GM19238 (cell line): ENCODE data around the gene TMEM132A.

Source experiments
- DNase-seq: peaks from one replicate; pipeline ENCODE4 v3.0.0; 2011; ENCODE audit warnings: low spot score; ENCODE audit not compliant: insufficient read length

The TMEM132A gene

DNA sequence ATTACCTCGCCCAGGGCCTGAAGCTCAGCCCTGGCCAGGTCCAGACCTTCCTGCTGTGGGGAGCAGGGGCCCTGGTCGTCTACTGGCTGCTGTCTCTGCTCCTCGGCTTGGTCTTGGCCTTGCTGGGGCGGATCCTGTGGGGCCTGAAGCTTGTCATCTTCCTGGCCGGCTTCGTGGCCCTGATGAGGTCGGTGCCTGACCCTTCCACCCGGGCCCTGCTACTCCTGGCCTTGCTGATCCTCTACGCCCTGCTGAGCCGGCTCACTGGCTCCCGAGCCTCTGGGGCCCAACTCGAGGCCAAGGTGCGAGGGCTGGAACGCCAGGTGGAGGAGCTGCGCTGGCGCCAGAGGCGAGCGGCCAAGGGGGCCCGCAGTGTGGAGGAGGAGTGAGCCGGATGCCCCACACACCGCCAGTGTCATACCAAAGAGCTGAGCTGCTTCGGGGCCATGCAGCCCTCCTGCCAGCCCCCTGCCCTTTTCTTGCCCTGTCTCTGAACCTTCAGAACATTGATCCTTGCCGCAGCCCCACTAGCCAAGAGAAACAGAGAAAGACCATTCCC lies 2.4 kb upstream of the TMEM132A start:
- no peak for DNase-seq

DNA sequence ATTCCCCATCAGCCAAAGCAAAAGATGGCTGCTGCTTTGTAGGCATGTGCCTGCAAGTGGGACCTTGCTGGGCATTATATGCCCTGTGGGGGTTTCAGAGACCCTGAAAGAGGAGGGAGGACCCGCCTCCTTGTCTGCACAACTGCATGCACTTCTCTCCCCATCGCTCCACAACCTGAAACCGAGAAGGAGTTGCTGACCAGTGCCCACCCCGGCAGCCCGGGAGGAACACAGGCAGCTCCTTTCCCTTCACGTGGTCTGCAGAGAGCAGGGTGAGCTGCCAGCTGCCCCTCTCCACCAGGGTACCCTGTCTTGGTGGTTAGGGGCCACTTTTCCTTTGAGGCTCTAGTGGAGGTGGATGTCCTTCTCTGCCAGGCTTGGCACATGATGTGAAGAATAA lies 1.4 kb upstream of the TMEM132A start:
- DNase-seq: no peak

DNA sequence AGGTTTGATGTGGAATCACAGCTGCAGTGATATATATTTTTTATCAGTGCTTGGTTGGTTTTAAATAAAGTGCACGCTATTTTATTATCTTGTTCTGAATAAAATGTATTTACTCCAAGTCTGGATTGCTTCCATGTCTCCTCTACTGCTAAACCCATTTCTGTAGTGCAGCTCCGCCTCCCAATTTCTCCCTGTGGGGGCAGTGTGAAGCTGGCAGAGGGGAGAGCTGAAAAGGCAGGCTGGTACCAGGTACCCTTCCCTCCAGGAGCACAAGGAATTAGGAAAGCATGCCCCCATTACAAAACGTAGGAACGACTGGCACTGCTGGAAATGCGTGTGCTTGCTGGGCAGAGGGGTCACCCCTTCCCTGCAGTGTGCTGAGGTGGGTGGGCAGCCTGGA lies 934 bp upstream of the TMEM132A start:
- DNase-seq: no peak

DNA sequence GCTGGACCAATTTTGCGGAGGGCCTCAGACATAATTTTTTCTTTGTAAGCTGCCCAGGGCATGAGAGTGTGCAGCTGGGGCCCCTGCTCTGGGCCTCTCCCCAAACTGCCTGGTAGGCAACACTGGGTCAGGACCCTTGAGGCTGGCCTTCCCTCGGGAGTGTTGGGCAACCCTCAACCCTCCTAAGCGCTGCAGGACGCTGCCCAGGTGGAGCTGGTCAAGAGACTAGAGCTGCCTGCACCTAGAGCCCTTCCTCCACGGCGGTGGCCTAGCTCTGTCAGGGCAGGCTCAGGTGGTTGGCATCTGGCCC lies 505 bp upstream of the TMEM132A start:
- DNase-seq: no peak

DNA sequence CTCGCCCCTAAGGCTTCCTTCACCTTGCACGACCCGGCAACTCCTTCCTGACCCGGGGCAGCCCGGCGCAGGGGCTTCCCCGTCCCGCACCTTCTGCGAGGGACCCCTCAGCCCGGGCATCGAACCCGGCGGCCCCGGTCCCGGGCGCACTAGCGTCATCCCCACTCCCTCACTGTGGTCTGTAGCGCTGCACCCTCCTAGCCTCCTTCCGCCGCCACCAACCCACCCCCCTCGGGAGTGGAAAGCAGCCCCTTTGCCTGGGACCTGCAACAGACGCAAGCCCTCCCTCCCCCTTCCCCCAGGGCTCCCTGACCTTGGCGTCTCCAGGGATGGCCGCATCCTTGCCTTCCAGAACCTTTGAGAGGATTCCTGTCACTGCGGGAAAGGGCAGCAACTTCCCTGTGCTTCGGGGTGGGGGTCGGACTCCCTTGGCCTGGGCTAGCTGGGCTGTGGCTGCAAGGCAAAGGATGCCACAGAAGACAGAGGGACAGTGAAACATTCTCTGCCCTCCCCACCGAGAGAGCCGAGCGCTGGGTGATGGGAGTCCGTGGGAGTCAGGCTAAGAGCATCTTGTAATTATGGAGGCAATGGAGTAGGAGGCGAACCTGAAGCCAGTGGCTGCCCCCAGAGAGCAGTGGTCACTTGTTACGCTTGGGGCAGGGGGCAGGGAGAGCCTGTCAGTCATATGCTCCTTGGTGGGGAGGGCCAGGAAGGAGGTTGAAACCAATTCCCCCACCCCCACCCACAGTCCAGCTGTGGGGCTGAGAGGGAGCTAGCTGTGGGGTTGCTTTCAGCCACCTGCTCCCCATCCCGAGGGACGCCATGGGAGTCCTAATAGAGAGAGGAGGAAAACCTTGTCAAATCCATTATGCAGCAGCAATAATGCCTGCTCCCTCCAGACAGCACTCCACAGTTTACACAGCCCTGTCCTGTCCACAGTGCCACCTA lies 920 bp downstream of the TMEM132A start:
- no peak for DNase-seq

DNA sequence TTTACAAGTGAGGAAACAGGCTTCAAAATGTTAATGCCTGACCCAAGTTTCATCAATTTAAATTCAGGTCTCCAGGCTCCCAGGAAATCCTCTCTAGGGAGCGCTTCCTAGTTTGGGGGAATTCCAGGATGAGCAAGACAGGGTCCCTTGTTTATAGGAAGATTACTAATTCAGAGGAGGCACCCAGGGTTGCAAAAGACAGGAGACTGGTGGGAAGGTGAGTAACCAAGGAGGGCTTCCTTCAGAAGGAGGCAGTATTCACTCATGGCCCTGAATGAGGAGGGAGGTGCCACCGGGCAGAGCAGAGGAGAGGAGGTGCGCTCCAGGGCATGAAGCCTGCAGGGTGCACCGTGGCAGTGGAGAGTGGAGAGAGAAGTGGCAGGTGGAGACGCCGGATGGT lies 1.6 kb downstream of the TMEM132A start:
- no peak for DNase-seq

DNA sequence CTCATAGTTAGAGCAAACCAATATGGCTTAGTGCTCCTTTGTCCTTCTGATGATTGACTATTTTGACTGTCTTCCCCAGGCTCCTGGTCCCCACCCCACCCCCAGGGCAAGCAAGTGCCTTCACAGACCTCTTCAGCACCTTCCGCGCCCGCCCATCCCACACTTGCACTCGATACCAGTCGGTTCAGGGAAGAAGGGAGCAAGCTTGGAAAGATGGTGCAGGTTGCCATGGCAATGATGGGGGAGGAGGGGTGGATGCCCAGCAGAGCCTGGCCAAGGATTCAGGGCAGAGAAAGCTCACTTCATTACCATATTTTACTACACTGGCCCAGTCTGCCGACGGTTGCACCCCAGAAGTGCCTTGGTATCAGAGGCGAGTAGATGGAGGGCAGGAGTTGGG lies 2.2 kb downstream of the TMEM132A start:
- DNase-seq: no peak

DNA sequence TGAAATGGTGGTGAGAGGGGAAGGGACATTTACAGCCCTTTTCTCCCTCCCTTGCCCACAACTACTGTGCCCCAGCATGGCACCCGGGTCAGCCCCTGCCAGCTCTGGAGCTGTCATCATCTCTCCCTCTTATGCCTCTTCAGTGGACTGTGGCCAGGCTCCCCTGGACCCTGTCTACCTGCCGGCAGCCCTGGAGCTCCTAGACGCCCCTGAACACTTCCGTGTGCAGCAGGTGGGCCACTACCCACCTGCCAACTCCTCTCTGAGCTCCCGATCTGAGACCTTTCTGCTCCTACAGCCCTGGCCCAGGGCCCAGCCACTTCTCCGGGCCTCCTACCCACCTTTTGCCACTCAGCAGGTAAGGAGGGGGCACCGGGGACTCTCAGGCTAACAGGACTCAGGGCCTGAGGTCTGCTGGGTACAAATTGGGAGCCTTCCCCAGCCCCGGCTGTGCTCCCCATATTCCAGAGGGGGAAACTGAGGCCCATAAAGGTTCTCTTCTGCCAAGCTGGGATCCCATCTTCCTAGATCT lies 2.9 kb downstream of the TMEM132A start:
- no peak for DNase-seq

DNA sequence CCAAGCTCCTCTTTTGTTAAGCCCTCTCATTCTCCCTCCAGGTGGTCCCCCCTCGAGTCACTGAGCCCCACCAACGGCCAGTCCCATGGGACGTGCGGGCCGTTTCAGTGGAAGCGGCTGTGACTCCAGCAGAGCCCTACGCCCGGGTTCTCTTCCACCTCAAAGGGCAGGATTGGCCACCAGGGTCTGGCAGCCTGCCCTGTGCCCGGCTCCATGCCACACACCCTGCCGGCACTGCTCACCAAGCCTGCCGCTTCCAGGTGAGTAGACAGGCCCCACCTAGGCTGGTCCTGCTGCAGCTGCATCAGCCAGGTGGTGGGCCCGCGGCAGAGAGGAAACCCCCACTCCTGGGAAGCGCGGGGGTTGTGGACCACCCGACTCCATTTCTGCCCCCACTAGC lies 3.3 kb downstream of the TMEM132A start:
- DNase-seq: no peak

DNA sequence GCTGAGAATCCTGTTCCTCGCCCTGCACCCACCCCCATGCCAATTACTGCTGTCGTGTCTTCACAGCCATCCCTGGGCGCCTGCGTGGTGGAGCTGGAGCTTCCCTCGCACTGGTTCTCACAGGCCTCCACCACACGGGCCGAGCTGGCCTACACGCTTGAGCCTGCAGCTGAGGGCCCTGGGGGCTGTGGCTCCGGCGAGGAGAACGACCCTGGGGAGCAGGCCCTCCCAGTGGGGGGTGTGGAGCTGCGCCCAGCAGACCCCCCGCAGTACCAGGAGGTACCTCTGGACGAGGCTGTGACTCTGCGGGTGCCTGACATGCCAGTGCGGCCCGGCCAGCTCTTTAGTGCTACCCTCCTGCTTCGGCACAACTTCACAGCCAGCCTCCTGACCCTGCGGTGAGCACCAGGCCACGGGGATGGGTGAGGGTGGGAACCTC lies 4.3 kb downstream of the TMEM132A start:
- no peak for DNase-seq

DNA sequence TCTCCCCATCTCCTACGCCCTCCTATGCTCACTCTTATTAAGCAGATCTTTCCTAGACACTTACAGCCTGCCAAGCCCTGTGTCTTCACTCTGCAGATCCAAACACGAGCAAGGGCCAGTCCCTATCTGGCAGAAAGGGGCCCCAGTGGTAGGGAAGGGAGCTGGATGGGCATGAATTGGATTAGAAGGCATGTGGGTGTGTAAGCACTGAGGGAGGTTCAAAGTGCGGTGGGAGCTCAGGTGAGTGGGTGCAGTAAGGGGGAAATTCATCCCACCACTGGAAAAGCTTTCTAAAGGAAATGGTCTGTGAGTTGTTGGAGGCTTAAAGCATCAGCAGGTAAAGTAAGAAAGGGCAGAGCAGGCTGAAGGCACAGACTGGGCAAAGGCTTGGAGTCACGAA lies 5.5 kb downstream of the TMEM132A start:
- no peak for DNase-seq

DNA sequence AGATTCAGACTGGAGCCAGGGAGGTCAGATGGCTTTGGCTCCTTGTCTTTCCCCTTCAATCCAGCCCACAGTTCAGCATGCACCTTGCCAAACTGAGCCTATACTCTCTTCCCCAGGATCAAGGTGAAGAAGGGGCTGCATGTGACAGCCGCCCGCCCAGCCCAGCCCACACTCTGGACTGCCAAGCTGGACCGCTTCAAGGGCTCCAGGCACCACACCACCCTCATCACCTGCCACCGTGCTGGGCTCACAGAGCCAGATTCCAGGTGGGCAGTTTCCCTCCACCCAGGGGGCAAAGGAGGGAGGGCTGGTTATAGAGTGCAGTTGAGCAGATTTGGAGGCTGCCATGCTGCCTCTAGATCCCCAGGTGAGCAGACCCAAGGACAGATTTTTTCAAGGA lies 6.1 kb downstream of the TMEM132A start:
- DNase-seq: no peak

DNA sequence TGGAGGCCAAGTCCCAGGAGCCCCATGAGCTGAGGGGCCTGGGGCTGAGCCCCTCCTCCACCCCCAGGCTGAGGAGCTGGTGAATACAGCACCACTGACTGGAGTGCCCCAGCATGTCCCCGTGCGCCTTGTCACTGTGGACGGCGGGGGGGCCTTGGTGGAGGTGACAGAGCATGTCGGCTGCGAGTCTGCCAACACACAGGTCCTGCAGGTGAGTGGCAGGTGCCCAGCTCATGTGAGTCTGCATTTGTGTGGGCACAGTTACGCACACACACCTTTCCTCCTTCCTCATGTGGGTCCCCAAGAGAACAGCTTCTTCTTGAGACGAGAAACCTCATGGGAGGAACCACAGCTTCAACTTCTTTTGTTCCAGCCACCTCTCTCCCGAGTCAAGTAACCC lies 7.7 kb downstream of the TMEM132A start:
- no peak for DNase-seq

DNA sequence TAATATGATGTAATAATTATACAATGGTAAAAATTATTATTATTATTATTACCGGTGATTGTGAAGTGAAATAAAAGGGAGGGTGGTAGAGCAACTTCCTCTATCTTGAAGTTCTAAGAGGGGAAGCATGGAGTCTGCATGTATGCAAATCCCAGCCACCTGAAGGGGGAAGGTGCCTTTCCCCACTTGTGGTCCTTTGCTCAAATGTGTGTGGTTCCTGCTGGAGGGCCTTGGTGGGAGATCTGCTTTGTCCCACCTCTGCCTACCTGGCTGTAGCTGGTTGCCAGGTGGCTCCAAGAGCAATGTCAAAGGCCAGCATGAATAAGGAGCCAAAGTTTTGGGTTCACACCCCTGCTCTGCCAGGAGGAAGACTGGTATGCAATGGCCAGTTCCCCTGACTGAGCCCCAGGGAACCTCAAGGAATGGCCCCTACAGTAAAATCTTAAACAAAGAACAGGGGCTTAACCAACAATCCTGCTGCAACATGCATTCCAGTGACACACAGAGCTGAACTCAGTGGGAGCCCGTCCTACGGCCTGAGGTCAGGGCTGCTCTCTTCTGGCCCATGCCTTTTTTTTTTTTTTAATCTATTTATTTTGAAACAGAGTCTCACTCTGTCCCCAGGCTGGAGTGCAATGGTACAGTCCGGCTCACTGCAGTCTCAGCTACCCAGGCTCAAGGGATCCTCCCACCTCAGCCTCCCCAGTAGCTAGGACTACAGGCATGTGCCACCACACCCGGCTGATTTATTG lies 8.5 kb downstream of the TMEM132A start:
- DNase-seq: no peak

DNA sequence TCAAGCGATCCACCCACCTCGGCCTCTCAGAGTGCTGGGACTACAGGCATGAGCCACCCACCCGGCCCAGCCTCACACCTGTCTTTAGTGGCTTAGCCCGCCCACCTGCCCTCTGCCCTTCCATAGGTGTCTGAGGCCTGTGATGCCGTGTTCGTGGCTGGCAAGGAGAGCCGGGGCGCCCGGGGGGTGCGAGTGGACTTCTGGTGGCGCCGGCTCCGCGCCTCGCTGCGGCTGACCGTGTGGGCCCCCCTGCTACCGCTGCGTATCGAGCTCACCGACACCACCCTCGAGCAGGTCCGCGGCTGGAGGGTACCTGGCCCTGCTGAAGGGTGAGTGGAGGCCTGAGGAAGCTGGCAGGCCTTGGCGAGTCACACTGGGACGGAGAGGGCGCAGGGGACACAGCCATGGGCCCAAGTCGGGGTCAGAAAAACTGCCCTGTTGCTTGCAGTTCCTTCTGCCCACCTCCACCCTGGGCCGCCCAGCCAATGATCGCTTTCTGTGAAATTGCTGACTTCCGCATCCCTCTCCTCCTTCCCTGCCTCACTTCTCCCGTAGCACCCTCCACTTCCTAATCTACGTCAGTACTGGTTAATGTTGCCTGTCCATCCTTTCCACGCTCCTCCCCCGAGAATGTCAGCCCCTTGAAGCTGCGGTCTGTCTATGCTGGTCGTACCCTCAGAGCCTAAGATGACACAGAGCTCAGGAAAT lies 9.3 kb downstream of the TMEM132A start:
- DNase-seq: no peak

DNA sequence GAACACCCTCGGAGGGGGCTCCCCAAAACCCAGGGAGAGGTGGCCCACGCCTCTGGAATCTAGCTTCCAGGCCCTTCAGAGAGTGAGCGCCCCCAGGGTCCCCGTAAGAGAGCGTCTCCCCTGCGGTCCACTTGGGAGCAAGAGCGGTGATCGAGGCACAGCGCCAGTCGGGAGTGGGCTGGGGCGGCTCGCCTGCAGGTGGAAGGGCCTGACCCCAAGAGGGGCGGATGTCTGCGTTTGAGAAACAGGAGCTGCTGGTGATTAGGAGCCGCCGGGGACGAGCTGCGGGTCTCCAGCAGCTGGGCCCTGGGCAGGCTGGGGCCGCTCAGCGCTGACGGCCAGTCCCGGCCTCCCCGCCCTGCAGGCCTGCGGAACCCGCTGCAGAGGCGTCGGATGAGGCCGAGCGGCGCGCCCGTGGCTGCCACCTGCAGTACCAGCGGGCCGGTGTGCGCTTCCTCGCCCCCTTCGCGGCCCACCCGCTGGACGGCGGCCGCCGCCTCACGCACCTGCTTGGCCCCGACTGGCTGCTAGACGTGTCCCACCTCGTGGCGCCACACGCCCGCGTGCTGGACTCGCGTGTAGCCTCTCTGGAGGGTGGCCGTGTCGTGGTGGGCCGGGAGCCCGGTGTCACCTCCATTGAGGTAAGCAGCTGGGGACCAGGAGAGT lies 10.0 kb downstream of the TMEM132A start:
- DNase-seq: no peak

DNA sequence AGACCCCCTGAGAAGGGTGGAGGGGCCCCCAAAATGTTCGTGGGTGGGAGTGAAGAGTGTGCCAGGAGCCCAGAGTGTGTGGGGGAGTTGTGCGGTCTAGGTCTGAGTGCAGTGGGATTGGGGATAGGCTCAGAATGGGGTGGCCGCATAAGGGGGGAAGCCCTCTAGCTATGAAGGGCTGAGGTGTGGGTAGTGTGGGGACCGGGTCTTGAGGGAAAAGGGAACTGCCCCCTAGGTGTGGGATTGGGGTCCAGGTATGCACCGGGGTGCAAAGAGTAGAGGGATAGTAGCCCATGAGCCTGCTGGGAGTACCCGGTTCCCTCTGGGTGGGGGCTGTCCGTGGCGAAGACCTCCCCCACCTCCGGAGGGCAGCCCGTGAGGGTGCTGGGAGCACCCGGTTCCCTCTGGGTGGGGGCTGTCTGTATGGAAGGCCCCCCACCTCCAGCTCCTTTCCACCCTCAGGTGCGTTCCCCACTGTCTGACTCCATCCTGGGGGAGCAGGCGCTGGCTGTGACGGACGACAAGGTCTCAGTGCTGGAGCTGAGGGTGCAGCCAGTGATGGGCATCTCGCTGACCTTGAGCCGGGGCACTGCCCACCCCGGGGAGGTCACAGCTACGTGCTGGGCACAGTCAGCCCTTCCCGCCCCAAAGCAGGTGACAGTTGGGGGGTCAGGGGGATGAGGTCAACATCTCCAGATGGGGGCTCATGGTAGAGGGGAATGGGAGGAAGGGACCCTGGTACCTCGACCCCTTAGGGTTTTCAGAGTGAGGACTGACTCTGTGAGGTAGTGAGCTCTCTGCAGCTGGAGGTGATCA lies 10.7 kb downstream of the TMEM132A start:
- no peak for DNase-seq

DNA sequence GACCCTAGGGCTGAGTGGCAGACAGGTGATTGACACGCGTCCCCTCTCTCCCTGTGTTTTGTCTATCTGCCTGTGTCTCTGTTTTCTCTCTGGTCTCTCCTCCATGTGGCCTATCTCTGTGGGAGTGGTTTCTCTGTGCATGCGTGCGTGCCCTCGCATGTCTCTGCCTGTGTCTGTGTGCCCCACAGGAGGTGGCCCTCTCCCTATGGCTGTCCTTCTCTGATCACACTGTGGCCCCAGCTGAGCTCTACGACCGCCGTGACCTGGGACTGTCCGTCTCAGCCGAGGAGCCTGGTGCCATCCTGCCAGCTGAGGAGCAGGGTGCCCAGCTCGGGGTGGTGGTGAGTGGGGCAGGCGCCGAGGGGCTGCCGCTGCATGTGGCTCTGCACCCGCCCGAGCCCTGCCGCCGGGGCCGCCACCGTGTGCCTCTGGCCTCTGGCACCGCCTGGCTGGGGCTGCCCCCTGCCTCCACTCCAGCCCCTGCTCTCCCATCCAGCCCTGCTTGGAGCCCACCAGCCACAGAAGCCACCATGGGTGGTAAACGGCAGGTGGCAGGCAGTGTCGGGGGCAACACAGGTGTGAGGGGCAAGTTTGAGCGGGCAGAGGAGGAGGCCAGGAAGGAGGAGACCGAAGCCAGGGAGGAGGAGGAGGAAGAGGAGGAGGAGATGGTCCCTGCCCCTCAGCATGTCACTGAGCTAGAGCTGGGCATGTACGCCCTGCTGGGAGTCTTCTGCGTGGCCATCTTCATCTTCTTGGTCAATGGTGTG lies 11.6 kb downstream of the TMEM132A start:
- no peak for DNase-seq

DNA sequence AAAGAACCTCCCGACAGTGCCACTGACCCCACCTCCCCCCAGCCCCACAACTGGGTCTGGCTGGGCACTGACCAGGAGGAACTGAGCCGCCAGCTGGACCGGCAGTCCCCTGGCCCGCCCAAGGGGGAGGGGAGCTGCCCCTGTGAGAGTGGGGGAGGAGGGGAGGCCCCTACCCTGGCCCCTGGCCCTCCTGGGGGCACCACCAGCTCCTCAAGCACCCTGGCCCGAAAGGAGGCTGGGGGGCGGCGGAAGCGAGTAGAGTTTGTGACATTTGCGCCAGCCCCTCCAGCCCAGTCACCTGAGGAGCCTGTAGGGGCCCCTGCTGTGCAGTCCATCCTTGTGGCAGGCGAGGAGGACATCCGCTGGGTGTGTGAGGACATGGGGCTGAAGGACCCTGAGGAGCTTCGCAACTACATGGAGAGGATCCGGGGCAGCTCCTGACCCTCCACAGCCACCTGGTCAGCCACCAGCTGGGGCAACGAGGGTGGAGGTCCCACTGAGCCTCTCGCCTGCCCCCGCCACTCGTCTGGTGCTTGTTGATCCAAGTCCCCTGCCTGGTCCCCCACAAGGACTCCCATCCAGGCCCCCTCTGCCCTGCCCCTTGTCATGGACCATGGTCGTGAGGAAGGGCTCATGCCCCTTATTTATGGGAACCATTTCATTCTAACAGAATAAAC lies 12.3 kb downstream of the TMEM132A start:
- no peak for DNase-seq
